ENCODE data around the gene ATRIP.
A peak's percentile ranks its signal among the peaks of the same experiment; 100 is the strongest.

- 0 out of 2 replicates have a peak, but pooled peaks have one; percentile 43 for TF ChIP-seq POLR2AphosphoS5 (IDR thresholded peaks at IDR 0.05; ENCODE audit: low read length)
- no peak for TF ChIP-seq EP300 (IDR thresholded peaks at IDR 0.05; ENCODE audit: borderline replicate concordance in 1 of 2, control insufficient read depth in 1 of 2, low read depth in 2 of 2, low read length in 2 of 2)
- no peak for TF ChIP-seq CTCF (IDR thresholded peaks at IDR 0.05 in 2 of 3, conservative IDR thresholded peaks at IDR 0.05 in 1 of 3; ENCODE audit: control insufficient read depth in 2 of 3, extremely low read depth in 1 of 3, insufficient read depth in 1 of 3, low read depth in 3 of 3, low read length in 3 of 3)
- TF ChIP-seq MYC (IDR thresholded peaks at IDR 0.05; ENCODE audit: insufficient read depth, insufficient read length, insufficient replicate concordance, low read length, severe bottlenecking), result no peak
- TF ChIP-seq SPI1 (IDR thresholded peaks at IDR 0.05; ENCODE audit: borderline replicate concordance, insufficient read depth, low read depth, low read length), result no peak
- TF ChIP-seq SREBF2 (IDR thresholded peaks at IDR 0.05; ENCODE audit: low read length), result no peak
- no peak for TF ChIP-seq SIX5 (IDR thresholded peaks at IDR 0.05; ENCODE audit: low read depth, low read length, severe bottlenecking)
- TF ChIP-seq ZZZ3 (IDR thresholded peaks at IDR 0.05; ENCODE audit: control insufficient read depth, insufficient read length, low read depth), result no peak
- no peak for TF ChIP-seq EZH2 (IDR thresholded peaks at IDR 0.05; ENCODE audit: borderline replicate concordance, control insufficient read depth, low read depth, low read length)
- TF ChIP-seq HDGF (IDR thresholded peaks at IDR 0.05), result no peak
- TF ChIP-seq BCL11A (IDR thresholded peaks at IDR 0.05; ENCODE audit: low read depth, low read length), result no peak
- no peak for TF ChIP-seq JUNB (IDR thresholded peaks at IDR 0.05)
Measured at GRCh38 chr3:48445277-48445882, 1.2 kb upstream of the ATRIP start.

Measured in GM12878 (cell line).